Stimulated activated CD8-positive, alpha-beta memory T cell treated with anti-CD3 and anti-CD28 coated beads, Interleukin-2, amount 100 ng/mL, for 1 hour (primary cell): Measurements from ENCODE around the gene GTPBP4.

Experiments used
- DNase-seq, 2 donors: peaks; one replicate each; pipeline ENCODE4 v3.0.0-alpha.2; 2020; ENCODE audit warnings: low read depth in 2 of 2

The GTPBP4 gene

GRCh38 chr10:966466-967235 lies 21.6 kb upstream of the GTPBP4 start:
- no peak for DNase-seq

GRCh38 chr10:968546-969199 lies 19.6 kb upstream of the GTPBP4 start:
- DNase-seq, result no peak

- no peak for DNase-seq
Measured at GRCh38 chr10:969473-970150, 18.6 kb upstream of the GTPBP4 start.

- no peak for DNase-seq
Measured at GRCh38 chr10:970311-971149, 17.7 kb upstream of the GTPBP4 start.

- no peak for DNase-seq
Measured at GRCh38 chr10:971150-971542, 17.1 kb upstream of the GTPBP4 start.

- no peak for DNase-seq
Measured at GRCh38 chr10:971613-972012, 16.6 kb upstream of the GTPBP4 start.

- no peak for DNase-seq
Measured at GRCh38 chr10:972763-973162, 15.5 kb upstream of the GTPBP4 start.

- DNase-seq, result no peak
Measured at GRCh38 chr10:974038-974784, 14.0 kb upstream of the GTPBP4 start.

- no peak for DNase-seq
Measured at GRCh38 chr10:974785-975074, 13.5 kb upstream of the GTPBP4 start.

GRCh38 chr10:976316-976715 lies 11.9 kb upstream of the GTPBP4 start:
- no peak for DNase-seq

- no peak for DNase-seq
Measured at GRCh38 chr10:978826-979421, 9.3 kb upstream of the GTPBP4 start.

GRCh38 chr10:980468-981093 lies 7.7 kb upstream of the GTPBP4 start:
- DNase-seq, result no peak

GRCh38 chr10:983401-983800 lies 4.8 kb upstream of the GTPBP4 start:
- DNase-seq, result no peak

- DNase-seq, result no peak
Measured at GRCh38 chr10:983971-984655, 4.1 kb upstream of the GTPBP4 start.

- no peak for DNase-seq
Measured at GRCh38 chr10:985361-985760, 2.9 kb upstream of the GTPBP4 start.

- no peak for DNase-seq
Measured at GRCh38 chr10:986137-986825, 2.0 kb upstream of the GTPBP4 start.

- DNase-seq, result no peak
Measured at GRCh38 chr10:986881-987619, 1.2 kb upstream of the GTPBP4 start.

- no peak for DNase-seq
Measured at GRCh38 chr10:987620-987869, 689 bp upstream of the GTPBP4 start.
